A673 (cell line): ENCODE data around the gene NEURL1B.

Source experiments
- CTCF ChIP-seq: fragments of 300-800, 200-600 bp; sonication (generic); conservative IDR thresholded peaks from 2 replicates; pipeline ENCODE4 v1.5.1; 2017; ENCODE audit warnings: low read depth, mild to moderate bottlenecking, antibody characterized with exemption, low read length, moderate library complexity, mixed read lengths
- EZH2 ChIP-seq: fragments of 200-600 bp; sonication (generic); IDR thresholded peaks from 2 replicates; pipeline ENCODE4 v1.6.1; 2017; ENCODE audit warnings: borderline replicate concordance, low read depth, mild to moderate bottlenecking, mixed read lengths, antibody characterized with exemption, low read length; ENCODE audit not compliant: poor library complexity, severe bottlenecking

- TF ChIP-seq CTCF (no peak), EZH2 (no peak)
Measured at GRCh38 chr5:172701291-172701656, 60.2 kb downstream of the NEURL1B start.
